Lung (tissue), 12 donors: Measurements from ENCODE around the gene PHLPP2. TPM values are rescaled to one million over a fixed set of nuclear protein-coding genes. Genes with fewer than 3 reads are reported as not detected.

Source experiments
- ATAC-seq: fragments of 200-7000 bp; cut with Tn5 transposase; one replicate; pipeline ENCODE4 v1.9.1; 2020; ENCODE audit warnings: moderate number of reproducible peaks; ENCODE audit not compliant: insufficient read depth, low FRiP score
- DNase-seq, 3 donors: peaks; one replicate each; pipeline ENCODE4 v3.0.0-alpha.2; 2013 to 2017
- H3K27ac ChIP-seq, 2 donors: one replicate each; pipeline ENCODE4 v1.5.1; 2013; ENCODE audit warnings: mild to moderate bottlenecking in 2 of 2, moderate library complexity in 2 of 2, control low read depth in 1 of 2, inconsistent platforms in 1 of 2, low read depth in 1 of 2, low read length in 1 of 2
- H3K27me3 ChIP-seq, 3 donors: one replicate each; pipeline ENCODE4 v1.5.1; 2013; ENCODE audit warnings: low read length in 2 of 3; ENCODE audit not compliant: control insufficient read depth in 3 of 3, insufficient read depth in 3 of 3
- H3K36me3 ChIP-seq, 4 donors: one replicate each; pipeline ENCODE4 v1.5.1; 2013; ENCODE audit warnings: low read length in 4 of 4, mild to moderate bottlenecking in 1 of 4, moderate library complexity in 1 of 4; ENCODE audit not compliant: control insufficient read depth in 4 of 4, insufficient read depth in 4 of 4
- H3K4me1 ChIP-seq, 5 donors: one replicate each; pipeline ENCODE4 v1.5.1; 2013; ENCODE audit warnings: low read length in 5 of 5, mild to moderate bottlenecking in 2 of 5, moderate library complexity in 1 of 5; ENCODE audit not compliant: control insufficient read depth in 5 of 5, insufficient read depth in 5 of 5
- H3K4me3 ChIP-seq: one replicate; pipeline ENCODE4 v1.5.1; 2013; ENCODE audit warnings: mild to moderate bottlenecking, control low read depth, moderate library complexity
- H3K9ac ChIP-seq, 2 donors: one replicate each; pipeline ENCODE4 v1.5.1; 2013; ENCODE audit warnings: low read length in 2 of 2, control low read depth in 1 of 2; ENCODE audit not compliant: insufficient read depth in 1 of 2
- H3K9me3 ChIP-seq, 4 donors: one replicate each; pipeline ENCODE4 v1.5.1; 2013; ENCODE audit warnings: low read length in 3 of 4, mild to moderate bottlenecking in 1 of 4, moderate library complexity in 1 of 4; ENCODE audit not compliant: control insufficient read depth in 4 of 4, insufficient read depth in 3 of 4
- WGBS, 2 donors: extraction: QIAGEN DNeasy Blood & Tissue Kit; methylation state at CpG; one replicate each; pipeline ENCODE4 v1.1.7; 2013; 5-methylcytosine and 5-hydroxymethylcytosine counted together
- polyA plus RNA-seq, 2 donors: library from polyadenylated mRNA; stranded (reverse); fragments of 200-250 nt; gene quantifications; one replicate each; pipeline ENCODE4 v1.2.1, GENCODE V29; 2013
- total RNA-seq, 2 donors: library from RNA; depleted of rRNA in 1 of 2; stranded (reverse); fragments of >200 nt in 1 of 2; gene quantifications; one replicate each; pipeline ENCODE4 v1.2.1, GENCODE V29; 2014 to 2021
- TF ChIP-seq, protein P1 (sequence below): IDR thresholded peaks from 2 replicates; pipeline ENCODE4 v1.5.1; 2012; ENCODE audit warnings: mild to moderate bottlenecking; ENCODE audit errors: control extremely low read depth, extremely low read depth
- donor health status: control.
- donor health status: control.
- donor health status: Bipolar disorder and iron deficiency.
- donor health status: healthy.
- donor health status: DM: yes; HTN: yes; CAD: no.

The PHLPP2 gene
- total and polyA plus RNA-seq, 4 donors, result 1.3 to 6.5 (median 3.6) TPM

DNA sequence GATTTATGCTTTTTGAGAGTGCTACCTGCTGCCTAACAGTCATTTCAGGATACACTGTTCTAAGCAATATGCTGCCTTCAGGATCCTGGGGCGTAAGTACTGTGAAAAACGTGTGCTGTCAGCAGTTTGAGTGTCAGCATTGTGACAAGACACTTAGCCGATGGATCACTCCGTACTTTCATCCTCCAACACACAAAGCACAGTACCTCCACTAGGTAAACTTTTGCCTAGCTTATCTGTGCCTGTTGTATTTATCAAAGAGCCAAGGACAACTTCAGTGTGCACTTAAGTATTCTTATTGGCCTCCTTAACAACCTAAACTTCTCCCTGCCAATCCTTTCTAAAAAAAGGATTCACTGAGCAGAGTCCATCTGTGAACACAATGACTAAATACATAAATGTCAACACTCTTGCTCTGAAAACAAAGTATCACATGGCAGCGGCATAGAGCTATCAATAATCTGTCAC lies 33.8 kb upstream of the PHLPP2 start:
- WGBS, 2 donors, result 68 to 82% methylated on average over 5 of the region's 5 CpGs
- no peak for ATAC-seq
- H3K36me3 ChIP-seq, result peaks cover 30 to 52% (median 45%) of the 10 kb centered on the region in 4 donors

GRCh38 chr16:71754652-71755051 lies 30.2 kb upstream of the PHLPP2 start:
- Histone ChIP-seq H3K9ac (no peak overlapping the region), H3K36me3 (peaks cover 26 to 50% (median 43%) of the 10 kb centered on the region in 4 donors), H3K4me3 (no peak overlapping the region), H3K27ac (no peak overlapping the region), H3K9me3 (no peaks in the 10 kb centered on the region), H3K4me1 (no peaks in the 10 kb centered on the region), H3K27me3 (no peaks in the 10 kb centered on the region)
- WGBS, 2 donors, result 86 to 89% methylated on average over 2 of the region's 2 CpGs
- no peak for ATAC-seq
- TF ChIP-seq, protein P1, sequence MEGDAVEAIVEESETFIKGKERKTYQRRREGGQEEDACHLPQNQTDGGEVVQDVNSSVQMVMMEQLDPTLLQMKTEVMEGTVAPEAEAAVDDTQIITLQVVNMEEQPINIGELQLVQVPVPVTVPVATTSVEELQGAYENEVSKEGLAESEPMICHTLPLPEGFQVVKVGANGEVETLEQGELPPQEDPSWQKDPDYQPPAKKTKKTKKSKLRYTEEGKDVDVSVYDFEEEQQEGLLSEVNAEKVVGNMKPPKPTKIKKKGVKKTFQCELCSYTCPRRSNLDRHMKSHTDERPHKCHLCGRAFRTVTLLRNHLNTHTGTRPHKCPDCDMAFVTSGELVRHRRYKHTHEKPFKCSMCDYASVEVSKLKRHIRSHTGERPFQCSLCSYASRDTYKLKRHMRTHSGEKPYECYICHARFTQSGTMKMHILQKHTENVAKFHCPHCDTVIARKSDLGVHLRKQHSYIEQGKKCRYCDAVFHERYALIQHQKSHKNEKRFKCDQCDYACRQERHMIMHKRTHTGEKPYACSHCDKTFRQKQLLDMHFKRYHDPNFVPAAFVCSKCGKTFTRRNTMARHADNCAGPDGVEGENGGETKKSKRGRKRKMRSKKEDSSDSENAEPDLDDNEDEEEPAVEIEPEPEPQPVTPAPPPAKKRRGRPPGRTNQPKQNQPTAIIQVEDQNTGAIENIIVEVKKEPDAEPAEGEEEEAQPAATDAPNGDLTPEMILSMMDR, result no peak
- no peak for DNase-seq

More for the DNA sequence above, 33.8 kb upstream of the PHLPP2 start:
- TF ChIP-seq, protein P1, result no peak
- H3K9ac ChIP-seq, result no peak overlapping the region
- DNase-seq, result no peak
- H3K9me3 ChIP-seq, result no peaks in the 10 kb centered on the region
- H3K4me3 ChIP-seq, result no peak overlapping the region
- no peak overlapping the region for H3K27ac ChIP-seq
- H3K4me1 ChIP-seq, result no peaks in the 10 kb centered on the region
- H3K27me3 ChIP-seq, result no peaks in the 10 kb centered on the region

- peaks cover 30 to 50% (median 47%) of the 10 kb centered on the region in 4 donors for H3K36me3 ChIP-seq
- H3K9me3 ChIP-seq, result no peaks in the 10 kb centered on the region
- no peak overlapping the region for H3K4me3 ChIP-seq
- ATAC-seq, result no peak
- no peaks in the 10 kb centered on the region for H3K4me1 ChIP-seq
- TF ChIP-seq, protein P1, result no peak
- no peak overlapping the region for H3K9ac ChIP-seq
- H3K27me3 ChIP-seq, result no peaks in the 10 kb centered on the region
- DNase-seq, result no peak
- H3K27ac ChIP-seq, result no peak overlapping the region
These were observed 29.6 kb upstream of the PHLPP2 start for GRCh38 chr16:71754108-71754507.

GRCh38 chr16:71748226-71748625 lies 23.7 kb upstream of the PHLPP2 start:
- 89 to 93% methylated on average over 4 of the region's 4 CpGs for WGBS, 2 donors
- no peak overlapping the region for H3K9ac ChIP-seq
- ATAC-seq (no peak), DNase-seq (no peak)
- H3K36me3 ChIP-seq, result peaks cover 30 to 46% (median 38%) of the 10 kb centered on the region in 4 donors
- no peaks in the 10 kb centered on the region for H3K27me3 ChIP-seq
- H3K4me1 ChIP-seq, result no peaks in the 10 kb centered on the region
- H3K9me3 ChIP-seq, result no peaks in the 10 kb centered on the region
- H3K4me3 ChIP-seq, result no peak overlapping the region
- TF ChIP-seq, protein P1, result no peak
- no peak overlapping the region for H3K27ac ChIP-seq
